SK-N-MC (cell line): ENCODE results near the gene BARX1.

Experiments used
- EZH2 ChIP-seq: fragments of 200-600 bp; sonication (generic); IDR thresholded peaks from one replicate; pipeline ENCODE4 v1.6.1; 2017; ENCODE audit warnings: antibody characterized with exemption
- POLR2AphosphoS5 ChIP-seq: IDR thresholded peaks from 2 replicates; pipeline ENCODE4 v1.6.1; 2012; ENCODE audit warnings: mild to moderate bottlenecking, low read depth, low read length, borderline replicate concordance

- TF ChIP-seq POLR2AphosphoS5 (no peak), EZH2 (no peak)
These were observed 51.1 kb downstream of the BARX1 start for GRCh38 chr9:93903886-93904648.
